Caco-2 (cell line): Measurements from ENCODE around the gene SMARCC1. TPM values are rescaled to one million over a fixed set of nuclear protein-coding genes. Genes with fewer than 3 reads are reported as not detected.
A peak's percentile ranks its signal among the peaks of the same experiment; 100 is the strongest.

Source experiments
- BruUV-seq: library from RNA; stranded (reverse); fragments of 400-500 nt; replicated peaks from 2 replicates; lab custom pipeline; 2021; lab: Mats Ljungman, UMichigan
- CTCF ChIA-PET: fragments of 300-600 bp; sonication (Branson Sonifier 250); formaldehyde crosslinking; loops from one replicate; lab custom pipeline; 2022; ENCODE audit warnings: antibody characterized with exemption; lab: Charles Lee
- POLR2A ChIA-PET: fragments of 300-600 bp; sonication (Branson Sonifier 250); formaldehyde crosslinking; loops from one replicate; lab custom pipeline; 2022; ENCODE audit warnings: antibody characterized with exemption; lab: Charles Lee
- DNase-seq, 2 experiments: peaks; one replicate each; pipeline versions ENCODE4 v3.0.0 to v3.0.0-alpha.2; 2020 to 2022
- H3K27me3 ChIP-seq: replicated peaks from 2 replicates; pipeline ENCODE4 v1.6.0; 2011; ENCODE audit warnings: low read length; ENCODE audit not compliant: control insufficient read depth, insufficient read depth
- H3K36me3 ChIP-seq: 2 replicates; pipeline ENCODE4 v1.5.1; 2011; ENCODE audit warnings: low read length; ENCODE audit not compliant: control insufficient read depth, insufficient read depth
- H3K4me1 ChIP-seq: fragments of 250-450 bp; sonication (Bioruptor Pico); 2 replicates; pipeline ENCODE4 v1.5.1; 2020; ENCODE audit warnings: mild to moderate bottlenecking
- H3K4me3 ChIP-seq: 2 replicates; pipeline ENCODE4 v1.5.1; 2011; ENCODE audit warnings: low read depth, mild to moderate bottlenecking, control low read depth, low read length
- H3K9me3 ChIP-seq: fragments of 250-450 bp; sonication (Bioruptor Pico); 2 replicates; pipeline ENCODE4 v1.5.1; 2020; ENCODE audit warnings: mild to moderate bottlenecking, moderate library complexity
- H3K27ac Mint-ChIP-seq: one replicate; pipeline ENCODE4 v1.8.0; 2022; ENCODE audit warnings: mixed read lengths; ENCODE audit not compliant: unreplicated experiment
- H3K27me3 Mint-ChIP-seq: one replicate; pipeline ENCODE4 v1.8.0; 2022; ENCODE audit warnings: mixed read lengths; ENCODE audit not compliant: insufficient read depth, unreplicated experiment
- H3K36me3 Mint-ChIP-seq: one replicate; pipeline ENCODE4 v1.8.0; 2022; ENCODE audit warnings: mild to moderate bottlenecking, mixed read lengths; ENCODE audit not compliant: insufficient read depth, unreplicated experiment
- H3K4me1 Mint-ChIP-seq: one replicate; pipeline ENCODE4 v1.8.0; 2022; ENCODE audit warnings: low read depth, mixed read lengths; ENCODE audit not compliant: unreplicated experiment
- H3K4me3 Mint-ChIP-seq: one replicate; pipeline ENCODE4 v1.8.0; 2022; ENCODE audit warnings: mild to moderate bottlenecking, moderate library complexity, mixed read lengths; ENCODE audit not compliant: unreplicated experiment
- H3K9me3 Mint-ChIP-seq: one replicate; pipeline ENCODE4 v1.8.0; 2022; ENCODE audit warnings: mixed read lengths; ENCODE audit not compliant: unreplicated experiment
- CTCF ChIP-seq, 2 experiments: fragments of 200-600 bp in 1 of 2; IDR thresholded peaks; 1 replicate in 1 of 2; 2 replicates in 1 of 2; pipeline versions ENCODE4 v1.5.1 to v1.8.0; 2011 to 2022; ENCODE audit warnings: antibody characterized with exemption in 1 of 2, control low read depth in 1 of 2, inconsistent platforms in 1 of 2, low read depth in 1 of 2, low read length in 1 of 2, mild to moderate bottlenecking in 1 of 2, moderate library complexity in 1 of 2; ENCODE audit not compliant: insufficient read depth in 1 of 2, severe bottlenecking in 1 of 2, unreplicated experiment in 1 of 2
- intact Hi-C: fragments of 100-400 bp; cut with micrococcal nuclease; formaldehyde crosslinking; loops from one replicate; pipeline ENCODE4 v1.10.0; 2022; ENCODE audit not compliant: unreplicated experiment
- total RNA-seq: library from RNA; stranded (reverse); gene quantifications from 2 replicates; pipeline ENCODE4 v1.2.3, GENCODE V29; 2022

Gene SMARCC1
- total RNA-seq, 1 experiment from 2014 or later: 128 TPM

- Mint-ChIP-seq H3K4me1 (peaks cover 6% of the 10 kb centered on the region), H3K36me3 (peaks cover 34% of the 10 kb centered on the region), H3K27ac (peak overlapping the region; percentile 35), H3K27me3 (no peaks in the 10 kb centered on the region), H3K4me3 (peak overlapping the region; percentile 81), H3K9me3 (no peaks in the 10 kb centered on the region)
- Histone ChIP-seq H3K4me1 (0 out of 2 replicates have a peak, but pooled peaks cover 3% of the 10 kb centered on the region), H3K36me3 (peaks cover 4% of the 10 kb centered on the region), H3K4me3 (peak overlapping the region; percentile 66), H3K9me3 (no peaks in the 10 kb centered on the region), H3K27me3 (no peaks in the 10 kb centered on the region)
- intact Hi-C loops: loop anchor here (2.0 kb wide), 1 partner anchor 22 kb away; the partner anchor contains the start of gene DHX30
- peak; percentile 72 to 89 for DNase-seq
- ChIA-PET POLR2A (interaction anchor here (0.6 to 0.8 kb wide), 6 partner anchors 13 to 661 kb away, joined by 3 to 9 read pairs (median 4); partner anchors contain the start of gene SETD2), CTCF (interaction anchor here (0.5 to 2.6 kb wide), 9 partner anchors 13 to 1132 kb away, joined by 3 to 14 read pairs (median 6); no protein-coding TSS in a partner anchor)
- BruUV-seq: no TSS peak
- peak; percentile 60 to 79 for TF ChIP-seq CTCF (IDR thresholded peaks at IDR 0.05; ENCODE audit: insufficient read depth in 1 of 2, low read depth in 1 of 2, low read length in 1 of 2, severe bottlenecking in 1 of 2, unreplicated experiment in 1 of 2)
Measured at GRCh38 chr3:47824541-47825473, 43.1 kb upstream of the SMARCC1 start.

GRCh38 chr3:47817609-47818008 is 35.9 kb upstream of the SMARCC1 start:
- Mint-ChIP-seq H3K9me3 (no peaks in the 10 kb centered on the region), H3K27me3 (no peaks in the 10 kb centered on the region), H3K4me3 (no peak overlapping the region), H3K4me1 (no peaks in the 10 kb centered on the region), H3K36me3 (peaks cover 7% of the 10 kb centered on the region), H3K27ac (no peak overlapping the region)
- no peak for TF ChIP-seq CTCF (IDR thresholded peaks at IDR 0.05; ENCODE audit: insufficient read depth in 1 of 2, low read depth in 1 of 2, low read length in 1 of 2, severe bottlenecking in 1 of 2, unreplicated experiment in 1 of 2)
- intact Hi-C loops: no loop called here
- CTCF ChIA-PET: interaction anchor here (1.0 kb wide), 1 partner anchor 20 kb away, joined by 4 read pairs; no protein-coding TSS in a partner anchor
- Histone ChIP-seq H3K4me3 (no peak overlapping the region), H3K4me1 (no peaks in the 10 kb centered on the region), H3K27me3 (no peaks in the 10 kb centered on the region), H3K9me3 (no peaks in the 10 kb centered on the region), H3K36me3 (no peaks in the 10 kb centered on the region)
- POLR2A ChIA-PET: no interaction called here
- no TSS peak for BruUV-seq
- no peak for DNase-seq

- ChIA-PET CTCF (no interaction called here), POLR2A (interaction anchor here (0.7 kb wide), 1 partner anchor 420 kb away, joined by 4 read pairs; no protein-coding TSS in a partner anchor)
- Histone ChIP-seq H3K4me1 (no peaks in the 10 kb centered on the region), H3K36me3 (no peaks in the 10 kb centered on the region), H3K4me3 (no peak overlapping the region), H3K9me3 (no peaks in the 10 kb centered on the region), H3K27me3 (no peaks in the 10 kb centered on the region)
- Mint-ChIP-seq H3K4me1 (no peaks in the 10 kb centered on the region), H3K9me3 (no peaks in the 10 kb centered on the region), H3K4me3 (no peak overlapping the region), H3K27ac (no peak overlapping the region), H3K36me3 (peaks cover 23% of the 10 kb centered on the region), H3K27me3 (no peaks in the 10 kb centered on the region)
- BruUV-seq: no TSS peak
- no peak for DNase-seq
- TF ChIP-seq CTCF (IDR thresholded peaks at IDR 0.05; ENCODE audit: insufficient read depth in 1 of 2, low read depth in 1 of 2, low read length in 1 of 2, severe bottlenecking in 1 of 2, unreplicated experiment in 1 of 2): no peak
- intact Hi-C loops: no loop called here
Measured at GRCh38 chr3:47813551-47814177, 32.0 kb upstream of the SMARCC1 start.
